RWPE2 (cell line): ENCODE measurements around the gene MYDGF.

ENCODE experiments used
- ATAC-seq: fragments of 200-7000 bp; cut with Tn5 transposase; 3 replicates; pipeline ENCODE4 v1.9.1; 2021; ENCODE audit warnings: low read depth
- DNase-seq: peaks from one replicate; pipeline ENCODE4 v3.0.0-alpha.2; 2020; ENCODE audit warnings: low spot score
- H3K27ac ChIP-seq: fragments of 450-650 bp; 2 replicates; pipeline ENCODE4 v1.5.1; 2017; ENCODE audit warnings: mild to moderate bottlenecking; ENCODE audit not compliant: poor library complexity, severe bottlenecking
- H3K27me3 ChIP-seq: fragments of 250-450 bp; sonication (Bioruptor Pico); 2 replicates; pipeline ENCODE4 v1.5.1; 2021; ENCODE audit warnings: mild to moderate bottlenecking, moderate library complexity; ENCODE audit not compliant: insufficient read depth, poor library complexity, severe bottlenecking
- H3K36me3 ChIP-seq: fragments of 250-450 bp; sonication (Bioruptor Pico); 2 replicates; pipeline ENCODE4 v1.5.1; 2020; ENCODE audit warnings: low read depth, mild to moderate bottlenecking, moderate library complexity
- H3K4me1 ChIP-seq: fragments of 250-450 bp; sonication (Bioruptor Pico); 2 replicates; pipeline ENCODE4 v1.5.1; 2021; ENCODE audit warnings: mild to moderate bottlenecking, moderate library complexity; ENCODE audit not compliant: insufficient read depth, poor library complexity, severe bottlenecking
- H3K4me3 ChIP-seq: fragments of 250-450 bp; sonication (Bioruptor Pico); 2 replicates; pipeline ENCODE4 v1.5.1; 2021; ENCODE audit warnings: mild to moderate bottlenecking, moderate library complexity; ENCODE audit not compliant: severe bottlenecking
- H3K9me3 ChIP-seq: fragments of 250-450 bp; sonication (Bioruptor Pico); 2 replicates; pipeline ENCODE4 v1.5.1; 2021; ENCODE audit warnings: mild to moderate bottlenecking, moderate library complexity; ENCODE audit not compliant: severe bottlenecking
- TF ChIP-seq, protein P1 (sequence below): fragments of 450-650 bp; IDR thresholded peaks from one replicate; pipeline ENCODE4 v1.5.1; 2017; ENCODE audit warnings: mild to moderate bottlenecking, moderate library complexity; ENCODE audit not compliant: poor library complexity, severe bottlenecking

Gene MYDGF

DNA sequence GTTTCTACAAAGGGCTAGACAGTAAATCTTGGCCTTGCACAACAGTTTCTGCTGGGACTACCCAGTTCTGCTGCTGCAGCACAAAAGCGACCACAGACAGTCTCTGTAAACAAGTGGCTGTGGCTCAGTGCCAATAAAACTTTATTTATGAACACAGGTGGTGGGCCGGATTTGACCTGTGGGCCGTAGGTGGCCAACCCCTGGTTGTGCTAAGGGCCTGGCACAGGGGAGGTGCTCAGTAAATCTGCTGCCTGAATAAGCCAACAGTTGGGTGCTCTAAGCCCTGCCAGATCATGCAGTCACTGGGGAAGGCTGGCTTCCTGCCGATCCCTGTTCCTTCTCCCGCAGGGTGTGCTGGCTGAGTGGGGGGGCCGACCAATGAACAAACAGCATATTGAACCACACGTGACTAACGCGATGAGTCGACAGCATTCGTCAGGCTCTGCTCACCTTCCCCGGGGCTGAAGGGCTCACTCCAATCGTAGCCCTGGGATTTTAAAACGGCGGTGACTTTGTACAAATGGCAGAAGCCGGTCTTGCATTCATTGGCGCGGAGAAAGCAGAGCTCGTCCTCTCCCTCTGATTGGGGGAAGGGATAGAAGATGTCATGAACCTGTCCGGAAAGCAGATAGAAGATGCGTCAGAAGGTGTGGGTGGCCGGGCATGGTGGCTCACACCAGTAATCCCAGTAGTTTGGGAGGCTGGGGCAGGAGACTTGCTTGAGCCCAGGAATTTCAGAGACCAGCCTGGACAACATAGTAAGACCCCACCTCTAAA lies 24.3 kb upstream of the MYDGF start:
- Histone ChIP-seq H3K4me3 (no peak overlapping the region), H3K36me3 (peaks cover 91% of the 10 kb centered on the region), H3K4me1 (peaks cover 30% of the 10 kb centered on the region), H3K27ac (peak overlapping the region; percentile 96), H3K27me3 (no peaks in the 10 kb centered on the region), H3K9me3 (no peaks in the 10 kb centered on the region)
- peak; percentile 87 for ATAC-seq
- TF ChIP-seq, protein P1, sequence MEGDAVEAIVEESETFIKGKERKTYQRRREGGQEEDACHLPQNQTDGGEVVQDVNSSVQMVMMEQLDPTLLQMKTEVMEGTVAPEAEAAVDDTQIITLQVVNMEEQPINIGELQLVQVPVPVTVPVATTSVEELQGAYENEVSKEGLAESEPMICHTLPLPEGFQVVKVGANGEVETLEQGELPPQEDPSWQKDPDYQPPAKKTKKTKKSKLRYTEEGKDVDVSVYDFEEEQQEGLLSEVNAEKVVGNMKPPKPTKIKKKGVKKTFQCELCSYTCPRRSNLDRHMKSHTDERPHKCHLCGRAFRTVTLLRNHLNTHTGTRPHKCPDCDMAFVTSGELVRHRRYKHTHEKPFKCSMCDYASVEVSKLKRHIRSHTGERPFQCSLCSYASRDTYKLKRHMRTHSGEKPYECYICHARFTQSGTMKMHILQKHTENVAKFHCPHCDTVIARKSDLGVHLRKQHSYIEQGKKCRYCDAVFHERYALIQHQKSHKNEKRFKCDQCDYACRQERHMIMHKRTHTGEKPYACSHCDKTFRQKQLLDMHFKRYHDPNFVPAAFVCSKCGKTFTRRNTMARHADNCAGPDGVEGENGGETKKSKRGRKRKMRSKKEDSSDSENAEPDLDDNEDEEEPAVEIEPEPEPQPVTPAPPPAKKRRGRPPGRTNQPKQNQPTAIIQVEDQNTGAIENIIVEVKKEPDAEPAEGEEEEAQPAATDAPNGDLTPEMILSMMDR: no peak
- peak; percentile 98 for DNase-seq

DNA sequence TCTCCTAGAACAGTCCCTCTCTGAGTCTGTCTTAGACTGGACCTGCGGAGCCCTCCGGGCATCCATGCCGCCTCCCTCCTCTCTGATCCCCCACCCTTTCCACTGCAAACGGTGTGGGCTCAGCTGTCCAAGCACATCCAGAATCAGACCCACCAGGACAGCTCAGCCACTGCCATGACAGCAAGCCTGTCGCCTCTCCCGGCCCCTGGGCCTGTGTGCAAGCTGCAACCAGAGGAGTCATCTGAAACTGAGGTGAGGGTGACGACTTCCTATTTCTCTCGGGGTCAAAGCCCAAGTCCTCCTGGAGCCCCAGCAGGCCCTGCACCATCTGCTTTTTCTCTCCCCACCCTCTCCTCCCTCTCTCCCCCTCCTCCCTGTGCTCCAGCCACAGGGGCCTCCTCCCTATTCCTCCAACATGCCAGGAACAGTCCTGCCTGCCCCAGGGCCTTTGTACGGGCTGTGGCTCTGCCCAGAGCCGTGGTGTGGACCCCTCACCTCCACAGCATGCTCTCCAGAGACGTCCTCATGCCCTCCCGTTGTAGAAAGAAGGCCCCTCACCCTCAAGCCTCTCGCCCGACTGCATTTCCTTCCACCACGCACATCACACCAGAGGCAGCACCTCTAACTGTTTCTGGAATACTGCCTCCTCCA lies 23.5 kb upstream of the MYDGF start:
- Histone ChIP-seq H3K36me3 (peaks cover 91% of the 10 kb centered on the region), H3K4me1 (peaks cover 30% of the 10 kb centered on the region), H3K27me3 (no peaks in the 10 kb centered on the region), H3K27ac (peak overlapping the region; percentile 96), H3K4me3 (no peak overlapping the region), H3K9me3 (no peaks in the 10 kb centered on the region)
- ATAC-seq: no peak
- DNase-seq: no peak
- TF ChIP-seq, protein P1: no peak

DNA sequence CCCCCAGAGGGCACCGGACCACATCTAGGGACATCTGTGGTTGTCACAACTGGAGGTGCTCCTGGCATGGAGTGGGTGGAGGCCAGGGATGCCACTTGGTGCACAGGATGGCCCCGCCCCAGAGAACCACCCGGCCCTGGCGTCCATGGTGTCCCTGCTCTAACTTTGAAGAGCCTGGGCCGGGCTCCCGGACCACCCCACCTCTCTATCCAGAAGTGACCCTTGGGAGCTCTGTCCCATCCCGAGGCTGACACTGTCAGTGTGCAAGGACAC lies 22.9 kb upstream of the MYDGF start:
- H3K27ac ChIP-seq: peak overlapping the region; percentile 96
- peaks cover 91% of the 10 kb centered on the region for H3K36me3 ChIP-seq
- TF ChIP-seq, protein P1: no peak
- no peak overlapping the region for H3K4me3 ChIP-seq
- no peak for ATAC-seq
- H3K27me3 ChIP-seq: no peaks in the 10 kb centered on the region
- H3K4me1 ChIP-seq: peaks cover 30% of the 10 kb centered on the region
- no peaks in the 10 kb centered on the region for H3K9me3 ChIP-seq
- DNase-seq: no peak

DNA sequence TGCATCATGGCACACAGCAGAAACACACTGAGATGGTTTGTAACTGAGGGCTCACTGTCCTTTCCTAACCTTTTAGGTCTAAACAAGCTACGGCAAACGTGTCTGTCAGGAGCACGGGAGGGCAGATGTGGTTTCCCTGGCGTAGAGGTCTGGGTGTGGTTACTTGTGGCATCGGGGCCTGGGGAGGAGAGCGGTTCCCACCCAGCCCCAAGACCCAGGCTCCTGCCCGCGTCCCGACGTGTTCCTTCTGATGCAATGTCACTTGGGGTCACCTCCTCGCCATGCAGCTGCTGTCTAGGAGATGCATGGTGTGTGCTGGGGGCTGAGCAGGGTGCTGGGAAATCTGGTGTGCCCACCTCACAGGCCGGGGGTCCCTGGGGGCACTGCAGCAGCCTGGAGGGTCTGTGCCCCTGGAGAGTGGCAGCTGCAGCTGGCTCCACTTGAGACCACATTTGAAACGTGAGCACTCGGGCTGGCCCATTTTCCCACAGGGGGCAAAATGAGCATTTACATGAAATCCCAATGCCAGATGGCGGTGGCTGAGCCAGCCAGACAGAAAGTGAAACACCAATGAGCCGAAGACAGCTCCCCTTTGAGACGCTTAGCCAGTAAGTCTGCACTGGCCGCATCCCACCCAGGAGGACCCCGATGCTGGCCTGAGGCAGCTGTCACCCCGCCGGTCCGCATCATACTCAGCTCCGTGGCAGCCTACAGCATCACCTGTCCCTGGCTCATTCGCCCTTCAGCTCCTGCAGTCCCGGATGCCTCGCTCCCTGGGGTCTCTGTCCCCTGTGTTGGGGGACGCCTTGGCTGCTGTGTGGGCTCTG lies 22.3 kb upstream of the MYDGF start:
- ATAC-seq (no peak), DNase-seq (no peak)
- TF ChIP-seq, protein P1: no peak
- H3K9me3 ChIP-seq: no peaks in the 10 kb centered on the region
- H3K4me3 ChIP-seq: no peak overlapping the region
- peak overlapping the region; percentile 96 for H3K27ac ChIP-seq
- no peaks in the 10 kb centered on the region for H3K27me3 ChIP-seq
- peaks cover 91% of the 10 kb centered on the region for H3K36me3 ChIP-seq
- peaks cover 30% of the 10 kb centered on the region for H3K4me1 ChIP-seq
